Progenitor cell of endocrine pancreas (in vitro differentiated cells): ENCODE data around the gene MXRA7. TPM values are rescaled to one million over a fixed set of nuclear protein-coding genes. Genes with fewer than 3 reads are reported as not detected.

Experiments
- DNase-seq: peaks from one replicate; pipeline ENCODE4 v3.0.0; 2021; ENCODE audit warnings: low spot score; ENCODE audit not compliant: unreplicated experiment
- H3K27ac Mint-ChIP-seq: 2 replicates; pipeline ENCODE4 v1.8.0; 2021; ENCODE audit warnings: mild to moderate bottlenecking, moderate library complexity, mixed read lengths
- H3K27me3 Mint-ChIP-seq: 2 replicates; pipeline ENCODE4 v1.8.0; 2021; ENCODE audit warnings: mixed read lengths
- H3K36me3 Mint-ChIP-seq: 2 replicates; pipeline ENCODE4 v1.8.0; 2022; ENCODE audit warnings: mixed read lengths; ENCODE audit not compliant: insufficient read depth
- H3K4me1 Mint-ChIP-seq: 2 replicates; pipeline ENCODE4 v1.8.0; 2021; ENCODE audit warnings: low read depth, mixed read lengths
- H3K4me3 Mint-ChIP-seq: 2 replicates; pipeline ENCODE4 v1.8.0; 2021; ENCODE audit warnings: low read depth, mild to moderate bottlenecking, moderate library complexity, mixed read lengths
- H3K9me3 Mint-ChIP-seq: 2 replicates; pipeline ENCODE4 v1.8.0; 2021; ENCODE audit warnings: low read depth, mixed read lengths
- total RNA-seq: library from RNA; stranded (reverse); gene quantifications from 2 replicates; pipeline ENCODE4 v1.2.1, GENCODE V29; 2021
- TF ChIP-seq, protein P1 (sequence below): fragments of 200-600 bp; sonication (generic); IDR thresholded peaks from one replicate; pipeline ENCODE4 v1.5.0; 2021; ENCODE audit warnings: antibody characterized with exemption, mild to moderate bottlenecking; ENCODE audit not compliant: unreplicated experiment

Gene MXRA7
- total RNA-seq, 1 donor from 2014 or later = 94.9 TPM

- Mint-ChIP-seq H3K9me3 (no peaks in the 10 kb centered on the region), H3K27me3 (no peaks in the 10 kb centered on the region), H3K27ac (peak overlapping the region; percentile 97), H3K4me1 (peaks cover 16% of the 10 kb centered on the region), H3K36me3 (peaks cover 3% of the 10 kb centered on the region), H3K4me3 (peak overlapping the region; percentile 88)
- DNase-seq = no peak
- TF ChIP-seq, protein P1, sequence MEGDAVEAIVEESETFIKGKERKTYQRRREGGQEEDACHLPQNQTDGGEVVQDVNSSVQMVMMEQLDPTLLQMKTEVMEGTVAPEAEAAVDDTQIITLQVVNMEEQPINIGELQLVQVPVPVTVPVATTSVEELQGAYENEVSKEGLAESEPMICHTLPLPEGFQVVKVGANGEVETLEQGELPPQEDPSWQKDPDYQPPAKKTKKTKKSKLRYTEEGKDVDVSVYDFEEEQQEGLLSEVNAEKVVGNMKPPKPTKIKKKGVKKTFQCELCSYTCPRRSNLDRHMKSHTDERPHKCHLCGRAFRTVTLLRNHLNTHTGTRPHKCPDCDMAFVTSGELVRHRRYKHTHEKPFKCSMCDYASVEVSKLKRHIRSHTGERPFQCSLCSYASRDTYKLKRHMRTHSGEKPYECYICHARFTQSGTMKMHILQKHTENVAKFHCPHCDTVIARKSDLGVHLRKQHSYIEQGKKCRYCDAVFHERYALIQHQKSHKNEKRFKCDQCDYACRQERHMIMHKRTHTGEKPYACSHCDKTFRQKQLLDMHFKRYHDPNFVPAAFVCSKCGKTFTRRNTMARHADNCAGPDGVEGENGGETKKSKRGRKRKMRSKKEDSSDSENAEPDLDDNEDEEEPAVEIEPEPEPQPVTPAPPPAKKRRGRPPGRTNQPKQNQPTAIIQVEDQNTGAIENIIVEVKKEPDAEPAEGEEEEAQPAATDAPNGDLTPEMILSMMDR = no peak
Observed at GRCh38 chr17:76672270-76672851, 38.4 kb downstream of the MXRA7 start.

DNA sequence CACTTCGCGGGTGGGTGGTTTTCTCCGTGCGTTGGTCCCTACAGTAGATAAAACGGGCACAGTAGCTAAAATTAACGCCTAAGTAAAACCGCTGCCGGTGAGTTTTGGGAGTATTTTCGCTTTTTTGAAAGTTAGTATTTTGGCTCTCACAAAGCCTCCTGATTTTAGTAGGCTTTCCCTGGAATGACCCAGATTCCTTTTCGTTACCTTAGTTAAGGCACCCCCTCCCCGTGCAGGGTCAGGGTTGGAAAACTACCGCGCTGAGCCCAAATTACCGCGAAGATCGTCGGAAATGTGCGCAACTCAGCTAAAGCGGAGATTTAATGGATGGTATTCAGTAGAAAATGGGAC, 38.9 kb downstream of the MXRA7 start:
- H3K4me3 Mint-ChIP-seq = peak overlapping the region; percentile 88
- peak overlapping the region; percentile 97 for H3K27ac Mint-ChIP-seq
- H3K27me3 Mint-ChIP-seq = no peaks in the 10 kb centered on the region
- H3K4me1 Mint-ChIP-seq = peaks cover 16% of the 10 kb centered on the region
- DNase-seq = no peak
- H3K9me3 Mint-ChIP-seq = no peaks in the 10 kb centered on the region
- H3K36me3 Mint-ChIP-seq = peaks cover 3% of the 10 kb centered on the region
- TF ChIP-seq, protein P1 = no peak

DNA sequence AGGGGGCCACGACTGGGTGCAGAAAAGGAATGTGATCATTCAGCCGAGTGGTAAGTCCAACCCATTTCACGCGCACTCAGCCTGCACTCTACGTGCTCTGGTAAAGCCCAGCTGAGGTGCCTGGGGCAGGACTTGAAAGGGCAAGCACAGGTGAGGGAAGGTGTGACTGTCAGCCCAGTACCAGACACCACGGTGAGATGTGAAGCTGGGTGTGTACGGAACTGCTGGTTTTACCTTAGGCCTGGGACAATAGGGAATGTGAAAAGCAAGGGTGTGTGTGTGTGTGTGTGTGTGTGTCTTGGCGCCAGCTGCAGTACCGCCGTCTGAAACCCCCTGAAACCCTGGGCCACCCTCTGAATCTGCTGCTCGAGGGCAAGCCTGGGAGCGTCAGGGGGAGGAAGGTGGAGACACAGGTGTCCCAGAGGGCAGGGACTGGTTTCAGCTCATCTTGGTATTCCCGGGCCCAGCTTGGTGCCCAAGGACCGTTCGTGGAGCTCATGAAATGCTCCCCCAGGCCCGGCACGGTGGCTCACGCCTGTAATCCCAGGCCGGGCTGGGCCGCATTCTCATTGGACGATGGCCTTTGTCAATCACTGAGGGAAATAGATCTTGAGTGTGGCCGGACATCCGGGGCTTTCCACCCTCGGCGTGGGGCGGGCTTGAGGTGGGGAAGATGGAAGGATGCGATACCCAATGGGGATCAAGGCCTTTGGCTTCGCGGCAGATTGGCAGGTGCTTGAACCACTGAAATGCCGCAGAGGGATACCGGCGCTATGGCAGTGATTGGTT, 39.4 kb downstream of the MXRA7 start:
- TF ChIP-seq, protein P1 = peak; percentile 17
- H3K27me3 Mint-ChIP-seq = no peaks in the 10 kb centered on the region
- no peaks in the 10 kb centered on the region for H3K9me3 Mint-ChIP-seq
- H3K36me3 Mint-ChIP-seq = peaks cover 3% of the 10 kb centered on the region
- DNase-seq = peak; percentile 98
- peaks cover 16% of the 10 kb centered on the region for H3K4me1 Mint-ChIP-seq
- peak overlapping the region; percentile 88 for H3K4me3 Mint-ChIP-seq
- peak overlapping the region; percentile 97 for H3K27ac Mint-ChIP-seq

GRCh38 chr17:76670718-76671122, 40.0 kb downstream of the MXRA7 start:
- TF ChIP-seq, protein P1 = no peak
- Mint-ChIP-seq H3K4me3 (peak overlapping the region; percentile 88), H3K4me1 (peaks cover 16% of the 10 kb centered on the region), H3K27ac (peak overlapping the region; percentile 97), H3K27me3 (no peaks in the 10 kb centered on the region), H3K36me3 (peaks cover 3% of the 10 kb centered on the region), H3K9me3 (no peaks in the 10 kb centered on the region)
- no peak for DNase-seq

- DNase-seq = no peak
- no peaks in the 10 kb centered on the region for H3K9me3 Mint-ChIP-seq
- no peak overlapping the region for H3K4me3 Mint-ChIP-seq
- H3K36me3 Mint-ChIP-seq = peaks cover 1% of the 10 kb centered on the region
- H3K4me1 Mint-ChIP-seq = peaks cover 16% of the 10 kb centered on the region
- peak overlapping the region; percentile 97 for H3K27ac Mint-ChIP-seq
- TF ChIP-seq, protein P1 = no peak
- H3K27me3 Mint-ChIP-seq = no peaks in the 10 kb centered on the region
Observed at GRCh38 chr17:76670020-76670717, 40.6 kb downstream of the MXRA7 start.
